Middle frontal gyrus (tissue), 1 donor: ENCODE measurements around the gene PKP3.
"Not testable (repeated sequence)": the region's sequence is repeated elsewhere in the genome, so short reads cannot be mapped to it uniquely, and the experiment has no call there.

Experiments
- DNase-seq: peaks from one replicate; pipeline ENCODE4 v3.0.0-alpha.2; 2015; ENCODE audit warnings: low spot score; ENCODE audit errors: extremely low spot score

Gene PKP3

DNA sequence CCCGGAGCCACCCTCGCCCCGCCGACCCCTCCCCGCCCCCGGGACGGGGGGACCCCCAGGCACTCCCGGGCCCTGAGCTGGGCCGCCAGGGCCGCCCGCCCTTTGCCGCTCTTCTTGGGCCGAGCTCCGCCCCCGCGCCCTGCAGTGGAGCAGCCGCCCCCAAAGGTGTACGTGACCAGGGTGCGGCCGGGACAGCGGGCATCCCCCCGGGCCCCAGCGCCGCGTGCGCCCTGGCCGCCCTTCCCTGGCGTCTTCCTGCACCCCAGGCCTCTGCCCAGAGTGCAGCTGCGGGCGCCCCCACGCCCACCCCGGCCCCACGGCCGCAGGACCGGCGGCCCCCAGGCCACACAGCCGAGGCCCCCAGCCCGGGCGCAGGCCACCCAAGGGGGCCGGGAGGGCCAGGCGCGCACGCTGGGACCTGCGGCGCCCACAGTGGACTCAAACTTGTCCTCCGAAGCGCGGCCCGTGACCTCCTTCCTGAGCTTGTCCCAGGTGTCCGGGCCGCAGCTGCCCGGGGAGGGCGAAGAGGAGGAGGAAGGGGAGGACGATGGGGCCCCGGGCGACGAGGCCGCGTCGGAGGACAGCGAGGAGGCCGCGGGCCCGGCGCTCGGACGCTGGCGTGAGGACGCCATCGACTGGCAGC, 17.4 kb upstream of the PKP3 start:
- DNase-seq = no peak

GRCh38 chr11:377174-377865, 16.7 kb upstream of the PKP3 start:
- DNase-seq = no peak

DNA sequence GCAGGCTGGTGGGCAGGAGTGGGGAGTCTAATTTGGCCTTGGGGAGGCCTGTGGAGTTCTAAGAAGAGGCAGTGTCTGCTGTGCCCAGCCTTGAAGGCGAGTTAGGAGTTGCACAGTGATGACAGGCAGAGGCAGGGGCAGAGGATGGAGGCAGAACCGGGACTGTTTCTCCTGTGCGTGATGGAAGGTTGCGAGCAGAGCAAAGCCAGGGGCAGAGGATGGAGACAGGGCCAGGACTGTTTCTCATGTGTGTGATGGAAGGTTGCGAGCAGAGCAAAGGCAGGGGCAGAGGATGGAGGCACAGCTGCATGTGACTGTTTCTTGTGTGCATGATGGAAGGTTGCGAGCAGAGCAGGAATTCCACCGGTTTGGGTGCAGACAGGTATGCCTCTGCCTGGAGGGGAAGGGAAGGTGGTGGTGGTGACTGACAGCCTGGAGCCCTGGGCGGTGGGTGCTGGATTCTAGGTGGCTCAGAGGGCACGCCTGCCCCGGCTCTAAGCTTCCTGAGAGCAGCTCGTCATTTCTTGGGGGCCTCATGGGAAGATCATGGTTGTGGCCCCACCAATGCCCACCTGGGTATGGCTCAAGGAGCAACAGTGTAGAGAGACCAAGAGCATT, 16.0 kb upstream of the PKP3 start:
- no peak for DNase-seq

GRCh38 chr11:379205-380094, 14.6 kb upstream of the PKP3 start:
- no peak for DNase-seq

GRCh38 chr11:380095-380480, 13.9 kb upstream of the PKP3 start:
- no peak for DNase-seq

DNA sequence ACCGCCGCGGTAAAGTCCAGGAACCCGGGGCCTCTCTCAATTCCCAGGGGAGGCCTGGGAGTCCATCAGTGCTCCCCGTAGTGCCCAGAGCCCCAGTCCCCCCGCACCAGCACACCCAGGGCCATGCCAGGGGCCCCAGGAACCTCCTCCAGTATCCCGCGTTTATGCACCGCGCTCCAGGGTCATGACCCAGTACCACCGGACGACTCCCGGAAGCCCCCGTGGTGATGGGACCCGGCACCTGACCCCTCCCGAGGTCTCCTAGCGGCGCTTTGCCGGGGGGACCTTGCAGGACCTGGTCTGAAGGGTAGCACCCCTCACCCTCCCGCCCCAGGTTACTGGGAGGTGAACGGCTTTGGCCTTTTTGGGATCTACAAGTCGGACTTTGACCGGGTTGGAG, 13.5 kb upstream of the PKP3 start:
- no peak for DNase-seq

DNA sequence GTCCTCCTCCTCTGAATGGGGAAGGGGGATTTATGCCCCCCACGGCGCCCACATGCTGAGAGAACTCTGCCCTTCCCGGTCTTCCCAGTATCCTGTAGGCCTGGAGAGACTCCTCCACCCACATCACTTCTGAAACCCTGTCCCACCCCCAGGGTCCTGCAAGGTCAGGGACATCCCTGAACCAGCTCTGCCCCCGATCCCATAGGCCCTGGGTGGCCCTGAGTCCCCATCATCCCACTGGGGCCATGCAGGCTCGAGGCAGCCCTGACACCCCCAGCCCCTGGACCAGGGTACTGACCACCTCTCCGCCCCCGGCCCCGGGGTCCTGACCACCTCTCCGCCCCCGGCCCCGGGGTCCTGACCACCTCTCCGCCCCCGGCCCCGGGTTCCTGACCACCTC, 13.0 kb upstream of the PKP3 start:
- no peak for DNase-seq

DNA sequence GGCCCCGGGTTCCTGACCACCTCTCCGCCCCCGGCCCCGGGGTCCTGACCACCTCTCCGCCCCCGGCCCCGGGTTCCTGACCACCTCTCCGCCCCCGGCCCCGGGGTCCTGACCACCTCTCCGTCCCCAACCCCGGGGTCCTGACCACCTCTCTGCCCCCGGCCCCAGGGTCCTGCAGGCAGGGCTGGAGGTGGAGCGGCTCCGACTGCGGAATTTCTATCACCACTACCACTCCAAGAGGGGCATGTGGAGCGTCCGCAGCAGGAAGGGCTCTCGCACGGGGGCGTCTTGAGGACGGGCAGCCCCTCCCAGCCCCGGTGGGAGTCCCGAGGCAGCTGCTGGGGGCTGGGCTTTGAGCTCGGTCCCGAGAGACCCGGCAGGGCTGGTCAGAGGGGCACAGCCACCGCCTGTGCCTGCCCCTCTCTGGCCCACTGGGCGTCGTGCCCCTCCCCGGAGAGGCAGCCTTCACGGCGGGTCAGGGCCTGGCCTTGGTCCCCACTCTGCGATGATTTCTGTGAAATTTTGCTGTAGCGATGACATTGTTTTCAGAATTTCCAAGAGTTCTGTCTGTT, 12.4 kb upstream of the PKP3 start:
- DNase-seq = no peak

- no peak for DNase-seq
Measured at GRCh38 chr11:382081-382629, 11.9 kb upstream of the PKP3 start.

DNA sequence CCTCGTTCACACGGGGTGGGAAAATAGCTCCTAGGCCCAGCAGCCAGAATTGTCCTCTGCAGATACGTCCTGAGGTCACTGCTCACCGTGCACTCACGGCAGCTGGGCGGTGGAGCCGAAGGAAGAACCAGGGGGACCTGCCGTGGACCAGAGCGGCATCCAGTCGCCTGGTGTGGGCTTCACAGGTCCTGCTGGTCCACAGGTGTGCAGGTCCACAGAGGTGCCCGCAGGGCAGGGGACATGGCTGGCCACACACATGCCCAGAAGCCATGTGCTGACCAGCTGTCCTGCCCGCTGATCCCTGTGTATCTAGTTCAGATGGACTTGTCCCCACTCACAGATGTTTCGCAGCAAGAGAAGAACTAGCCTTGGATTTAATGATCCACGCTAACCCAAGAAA, 10.6 kb upstream of the PKP3 start:
- no peak for DNase-seq

DNA sequence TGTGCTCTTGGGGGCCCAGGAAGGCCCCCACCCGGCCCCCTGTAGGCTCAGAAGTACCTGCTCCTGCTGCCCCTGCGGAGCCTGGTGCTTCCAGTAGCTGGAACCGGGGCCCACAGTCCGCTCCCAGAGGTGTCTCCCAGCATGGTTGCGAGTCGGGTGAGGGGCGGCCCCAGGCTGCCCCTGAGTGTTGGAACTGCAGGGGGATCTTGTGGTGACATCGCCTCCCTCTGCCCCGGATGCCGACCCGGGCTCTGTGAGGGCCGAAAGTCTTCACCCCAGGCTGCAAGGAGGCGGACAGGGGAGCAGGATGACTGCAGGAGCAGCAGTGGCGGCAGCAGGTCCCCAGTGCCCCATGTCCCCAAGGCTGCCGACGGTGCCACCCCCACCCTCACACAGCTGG, 9.5 kb upstream of the PKP3 start:
- no peak for DNase-seq

DNA sequence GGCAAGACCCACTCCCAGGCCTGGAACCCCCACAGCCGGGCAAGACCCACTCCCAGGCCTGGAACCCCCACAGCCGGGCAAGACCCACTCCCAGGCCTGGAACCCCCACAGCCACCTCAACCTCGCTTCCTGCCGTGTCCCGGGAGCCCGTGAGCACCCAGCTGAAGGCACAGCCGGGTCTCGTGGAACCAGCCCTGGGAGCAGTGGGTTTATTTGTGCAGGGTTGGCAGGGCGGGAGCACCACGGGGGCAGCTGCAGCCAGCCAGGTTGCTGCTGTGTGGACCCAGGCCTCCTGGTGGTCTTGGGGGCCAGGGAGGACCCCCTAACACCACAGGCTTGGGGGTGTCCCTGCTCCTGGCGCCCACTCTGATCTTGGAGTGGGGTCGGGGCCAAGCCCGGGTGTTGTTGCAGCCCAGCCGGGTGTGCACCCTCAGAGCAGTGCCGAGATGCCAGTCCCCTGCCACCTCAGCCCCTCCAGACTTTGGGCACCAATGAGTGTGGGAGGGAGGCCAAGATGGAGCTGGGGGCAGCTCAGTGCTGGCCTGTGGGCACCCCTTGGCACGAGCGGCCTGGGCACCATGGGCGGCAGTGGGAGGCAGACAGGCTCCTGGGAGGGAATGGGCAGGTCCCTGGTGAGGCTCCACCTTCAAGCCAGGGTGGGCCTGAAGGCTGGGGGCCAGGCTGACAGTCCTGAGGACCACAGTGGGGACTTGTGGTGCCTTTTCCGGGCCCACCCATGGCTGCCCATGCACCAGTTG, 8.2 kb upstream of the PKP3 start:
- DNase-seq = no peak

GRCh38 chr11:386483-386882, 7.5 kb upstream of the PKP3 start:
- DNase-seq = no peak

DNA sequence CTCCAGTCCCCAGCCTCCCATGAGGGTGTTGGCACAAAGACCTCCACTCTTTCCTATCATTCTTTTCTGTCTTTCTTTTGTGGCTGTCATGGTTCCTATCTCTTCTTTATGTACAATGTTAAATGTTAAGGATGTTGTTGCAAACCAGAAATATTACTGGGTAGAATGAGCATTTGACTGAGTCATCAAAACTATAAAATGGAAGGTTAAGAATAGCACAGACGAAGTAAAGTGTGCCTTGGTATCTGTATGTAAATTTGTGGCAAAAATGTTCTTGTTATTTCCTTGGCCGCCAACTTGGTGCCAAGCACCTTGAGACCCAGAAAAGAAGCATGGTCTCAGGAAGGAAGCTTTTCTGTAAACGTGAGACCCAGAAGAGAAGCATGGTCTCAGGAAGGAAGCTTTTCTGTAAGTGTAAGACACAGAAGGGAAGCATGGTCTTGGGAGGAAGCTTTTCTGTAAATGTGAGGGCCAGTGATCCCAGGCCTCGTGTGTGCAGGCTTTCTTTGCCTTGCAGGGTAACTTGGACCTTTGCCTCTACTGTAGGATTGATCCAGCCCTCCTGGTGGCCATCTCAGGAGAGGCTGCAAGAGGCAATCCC, 6.7 kb upstream of the PKP3 start:
- DNase-seq = no peak

DNA sequence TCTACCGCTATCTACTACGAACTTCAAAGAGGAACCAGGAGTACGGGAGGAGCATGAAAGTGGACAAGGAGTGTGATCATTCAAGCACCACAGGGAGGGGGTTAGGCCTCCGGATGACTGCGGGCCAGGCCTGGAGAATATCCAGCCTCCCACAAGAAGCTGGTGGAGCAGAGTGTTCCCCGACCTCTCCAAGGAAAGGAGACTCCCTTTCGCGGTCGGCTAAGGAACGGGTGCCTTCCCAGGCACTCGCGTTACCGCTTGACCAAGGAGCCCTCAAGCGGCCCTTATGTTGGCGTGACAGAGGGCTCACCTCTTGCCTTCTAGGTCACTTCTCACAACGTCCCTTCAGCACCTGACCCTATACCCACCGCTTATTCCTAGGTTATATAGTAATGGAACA, 4.6 kb upstream of the PKP3 start:
- not testable (repeated sequence) for DNase-seq

GRCh38 chr11:390175-390574, 3.8 kb upstream of the PKP3 start:
- DNase-seq = no peak

DNA sequence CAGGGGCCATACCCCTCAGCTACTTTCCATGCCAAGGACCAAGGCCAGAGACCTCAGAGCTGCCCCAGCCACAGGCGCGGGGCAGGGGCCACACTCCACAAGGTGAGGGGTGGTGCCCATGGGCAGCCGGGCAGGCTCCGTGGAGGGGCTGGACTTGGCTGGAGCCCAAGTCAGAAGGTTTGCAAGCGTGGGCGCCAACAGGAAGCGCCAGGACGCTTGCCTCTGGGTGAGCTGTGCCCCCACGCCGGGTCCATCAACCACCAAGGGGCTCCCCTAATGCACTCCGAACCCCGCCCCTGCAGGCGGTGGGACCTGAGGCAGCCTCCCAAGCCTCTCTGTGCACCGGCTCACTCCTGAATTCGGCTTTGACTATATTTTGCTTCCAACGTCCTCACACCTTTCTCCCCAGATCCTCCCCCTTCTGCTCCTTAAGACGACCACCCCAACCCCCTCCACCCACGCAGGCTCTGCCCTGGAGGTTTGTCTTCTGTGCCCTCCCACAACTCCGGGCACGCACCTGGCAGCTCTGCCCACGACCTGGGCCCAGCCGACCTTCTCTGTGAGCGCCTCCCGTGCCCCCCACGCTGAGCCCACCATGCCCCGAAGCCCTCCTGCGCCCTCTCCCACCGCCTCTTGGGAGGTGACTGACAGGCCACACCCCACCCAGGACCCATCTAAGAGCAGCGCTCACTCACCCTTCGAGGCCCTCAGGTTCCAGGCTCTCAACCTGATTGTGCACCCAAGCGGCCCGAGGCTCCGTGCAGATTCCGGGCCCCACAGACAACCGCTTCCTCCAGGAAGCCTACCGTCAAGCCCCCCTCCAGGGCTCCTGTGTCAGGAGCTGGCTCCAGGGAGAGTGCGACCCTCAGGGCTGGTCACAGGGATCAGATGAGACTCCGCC, 2.6 kb upstream of the PKP3 start:
- no peak for DNase-seq

GRCh38 chr11:392102-392777, 1.8 kb upstream of the PKP3 start:
- no peak for DNase-seq
